Stimulated activated CD8-positive, alpha-beta memory T cell treated with anti-CD3 and anti-CD28 coated beads, Interleukin-7, amount 100 ng/mL, for 24 hours (primary cell): ENCODE data around the gene MAMLD1.

ENCODE experiments used
- DNase-seq: peaks from one replicate; pipeline ENCODE4 v3.0.0-alpha.2; 2020; ENCODE audit warnings: low read depth

The MAMLD1 gene

DNA sequence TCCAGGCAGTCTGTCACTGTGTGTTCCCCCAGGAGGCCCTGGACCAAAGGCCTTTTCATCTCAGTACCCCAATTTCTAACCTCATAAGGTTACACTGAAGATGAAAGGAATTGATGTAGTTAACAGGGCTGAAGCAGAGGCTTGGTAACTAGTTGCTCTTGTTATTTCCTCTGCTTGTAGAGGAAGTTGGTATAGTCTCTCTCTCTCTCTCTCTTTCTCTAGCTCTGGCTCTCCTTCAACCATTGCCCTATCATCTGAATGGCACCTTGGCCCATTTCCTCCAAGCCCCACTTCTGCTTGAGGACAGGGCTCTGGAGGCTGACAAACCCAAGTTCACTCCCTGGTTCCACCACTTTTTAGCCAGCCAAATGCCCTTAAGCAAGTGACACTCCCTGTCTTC lies 96.1 kb downstream of the MAMLD1 start:
- DNase-seq: no peak

DNA sequence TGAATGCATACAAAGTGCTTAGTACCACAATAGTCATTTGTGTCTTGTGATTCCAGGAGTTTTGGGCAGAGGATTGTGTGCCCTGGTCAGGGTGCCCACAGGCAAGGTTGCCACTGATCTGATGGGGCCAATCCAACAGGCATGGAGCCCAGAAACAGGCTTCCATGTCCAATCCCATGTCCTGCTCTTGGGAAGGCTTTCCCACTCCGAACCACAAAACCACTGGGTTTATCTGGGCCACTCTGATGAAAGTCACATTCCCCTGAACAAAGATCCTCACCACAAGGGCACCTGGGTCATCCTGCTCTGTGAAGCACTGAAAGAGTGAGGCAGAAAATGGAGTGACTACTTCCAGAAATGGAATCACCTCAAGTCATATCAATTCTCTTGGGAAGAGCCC lies 96.9 kb downstream of the MAMLD1 start:
- no peak for DNase-seq

DNA sequence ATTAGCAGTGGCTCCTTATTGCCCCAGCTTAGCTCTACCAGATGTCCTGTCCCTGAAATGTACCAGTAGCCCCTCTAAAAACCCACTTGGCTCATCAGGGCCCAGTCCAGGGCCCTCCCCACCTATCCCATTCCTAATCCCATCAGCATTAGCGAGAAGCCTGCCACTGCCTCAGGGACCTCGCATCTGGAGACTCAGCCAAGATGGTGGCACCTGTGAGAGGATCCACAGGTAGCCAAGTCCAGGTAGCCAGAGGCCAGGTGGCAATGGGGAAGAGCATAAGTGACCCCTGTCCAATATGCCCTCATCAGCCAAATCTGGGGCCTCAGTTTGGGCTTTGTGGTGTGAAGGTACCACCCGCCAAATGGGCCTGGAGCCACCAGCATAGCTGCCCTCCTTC lies 97.7 kb downstream of the MAMLD1 start:
- DNase-seq: no peak

DNA sequence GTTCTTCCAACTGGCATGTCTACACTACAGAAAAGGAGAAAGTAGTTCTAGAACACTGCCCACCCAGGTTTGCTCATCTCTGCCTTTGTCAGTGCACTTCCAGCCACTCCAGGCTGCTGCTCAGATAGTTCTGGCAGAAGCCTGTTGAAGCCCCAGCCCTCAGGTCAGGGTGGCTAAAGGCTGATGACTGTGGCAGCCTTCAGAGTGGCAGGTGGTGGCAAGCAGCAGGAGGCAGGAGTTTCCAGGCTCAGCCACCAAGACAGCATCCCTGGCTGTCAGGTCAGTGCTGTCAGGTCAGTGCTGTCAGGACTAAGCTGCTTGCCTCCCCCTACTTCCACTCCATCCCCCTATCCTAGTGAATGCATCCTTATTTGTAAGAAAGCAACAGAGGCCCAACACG lies 100.4 kb downstream of the MAMLD1 start:
- DNase-seq: no peak

DNA sequence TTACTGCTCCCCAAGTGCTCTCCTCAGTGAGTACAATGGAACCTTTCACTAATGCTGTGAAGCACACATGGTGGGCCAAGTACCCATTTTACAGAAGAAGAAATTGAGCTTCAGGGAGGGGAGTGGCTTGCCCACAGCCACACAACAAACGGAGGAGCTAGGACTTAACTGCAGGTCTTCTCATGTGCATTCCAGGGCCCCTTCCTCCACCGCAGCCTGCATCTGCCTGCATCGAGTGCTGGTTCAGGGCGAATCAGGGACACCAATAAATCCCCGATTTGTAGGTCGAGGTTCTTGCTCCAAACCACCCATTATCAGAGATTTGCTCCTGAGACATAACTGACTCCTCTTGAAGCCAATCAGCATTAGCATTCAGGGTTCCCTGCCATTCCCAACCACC lies 100.9 kb downstream of the MAMLD1 start:
- DNase-seq: no peak

DNA sequence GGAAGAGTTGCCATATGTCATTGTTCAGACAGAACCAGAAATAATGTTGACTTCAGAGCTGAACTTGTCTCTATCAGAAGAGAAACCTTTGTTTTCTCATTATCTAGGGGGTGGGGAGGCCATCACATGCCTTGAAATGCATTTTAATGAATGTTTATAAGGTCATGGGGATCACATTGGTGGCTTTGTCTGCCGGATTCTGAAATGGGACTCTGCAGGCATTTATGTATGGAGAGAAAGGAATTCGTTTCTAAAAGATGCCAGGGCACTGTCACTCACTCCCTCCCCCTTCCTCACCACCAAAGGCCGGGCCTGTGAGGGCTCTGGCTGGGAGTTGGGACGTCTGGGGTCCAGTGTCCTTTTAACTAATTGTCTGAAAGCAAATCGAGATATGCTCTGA lies 102.2 kb downstream of the MAMLD1 start:
- no peak for DNase-seq

DNA sequence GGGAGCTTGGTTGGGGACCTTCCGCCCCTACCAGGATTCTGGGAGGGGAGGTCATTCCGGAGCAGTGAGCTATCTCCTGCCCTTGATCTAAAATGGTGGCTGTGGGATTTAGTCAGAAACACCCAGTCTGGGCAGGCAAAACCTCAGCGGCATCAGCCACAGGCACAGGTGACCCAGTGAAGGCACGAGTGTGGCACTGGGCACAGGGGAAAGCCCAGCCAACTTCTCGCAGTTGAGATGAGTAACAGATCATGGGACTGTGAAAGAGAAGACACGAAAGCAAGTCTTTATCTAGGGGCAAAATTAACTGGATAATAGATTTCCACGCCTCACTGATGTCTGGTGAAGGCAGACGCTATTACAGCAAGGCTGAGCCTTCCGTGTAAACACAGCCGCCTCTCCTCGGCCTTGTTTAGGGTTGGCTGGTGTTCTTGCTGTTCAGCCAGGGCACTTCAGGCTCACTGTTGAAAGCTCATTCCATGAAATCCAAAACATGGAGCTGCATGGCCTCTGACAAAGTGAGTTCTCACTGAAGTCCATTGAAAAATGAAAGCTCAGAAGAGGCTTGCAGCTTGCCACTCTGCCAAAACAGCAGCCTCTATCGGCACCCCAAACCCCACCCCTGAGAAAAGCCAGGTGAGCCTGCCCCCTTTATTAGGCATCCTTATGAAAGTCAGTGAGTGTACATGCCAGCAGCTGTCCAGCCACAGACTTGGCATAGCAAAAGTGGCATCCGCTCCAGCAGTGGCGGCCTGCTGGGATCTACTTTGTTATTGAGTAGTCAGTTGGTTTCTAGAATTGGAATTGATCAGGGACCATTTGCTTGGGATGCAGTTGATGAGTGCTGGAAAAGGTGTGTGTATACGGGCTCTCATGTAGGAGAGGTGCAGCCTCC lies 103.0 kb downstream of the MAMLD1 start:
- DNase-seq: no peak

DNA sequence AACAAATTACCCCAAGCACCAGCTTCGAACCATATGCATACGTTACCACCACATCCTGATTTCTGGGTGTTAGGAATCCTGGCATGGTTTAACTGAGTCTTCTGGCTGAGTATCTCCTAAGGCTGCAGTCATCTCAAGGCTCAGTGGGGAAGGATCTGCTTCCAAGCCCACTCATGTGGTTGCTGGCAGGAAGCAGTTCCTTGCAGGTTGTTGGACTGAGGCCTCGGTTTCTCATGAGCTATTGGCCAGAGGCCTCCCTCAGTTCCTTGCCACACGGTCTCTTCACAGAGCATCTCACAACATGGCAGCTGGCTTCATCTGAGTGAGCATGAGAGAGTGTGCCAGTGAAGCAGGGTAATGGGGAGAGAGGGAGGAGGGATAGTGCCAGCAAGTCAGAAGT lies 109.2 kb downstream of the MAMLD1 start:
- DNase-seq: no peak

DNA sequence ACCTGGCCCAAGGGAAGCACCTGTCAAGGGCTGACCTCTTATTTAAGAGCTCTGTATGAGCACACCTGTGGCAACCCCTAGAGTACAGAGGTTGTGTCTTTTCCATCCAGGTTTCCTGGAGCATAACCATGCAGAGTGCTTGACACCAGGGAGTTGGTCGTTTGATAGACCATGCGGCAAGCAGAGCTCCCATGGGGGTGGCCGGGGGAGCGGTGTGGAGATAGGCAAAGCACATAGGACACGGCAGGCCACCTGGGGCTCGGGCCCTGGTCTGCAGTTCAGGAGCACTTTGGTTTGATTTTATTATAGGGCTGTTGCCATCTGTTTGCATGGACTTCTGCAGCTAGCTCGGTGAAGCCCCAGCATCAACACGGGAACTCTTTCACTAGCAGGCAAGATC lies 110.3 kb downstream of the MAMLD1 start:
- DNase-seq: no peak

DNA sequence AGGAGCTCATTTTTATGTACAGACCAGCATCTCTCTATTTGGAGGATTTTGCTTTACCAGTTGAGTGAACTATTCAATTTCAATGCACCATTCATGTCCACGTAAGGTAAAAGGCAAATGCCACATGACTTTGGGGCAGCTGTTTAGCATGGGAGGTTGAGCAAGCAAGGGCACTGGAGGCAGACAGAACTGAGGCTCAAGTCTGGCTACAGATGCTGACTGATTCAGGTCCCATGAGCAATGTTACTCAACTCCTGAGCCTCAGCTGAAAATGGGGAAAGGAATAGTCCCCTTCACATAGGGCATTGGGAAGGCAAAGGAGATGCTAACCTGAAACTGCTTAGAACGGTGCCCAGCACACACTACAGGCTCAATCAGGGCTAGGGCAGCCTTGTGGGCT lies 112.3 kb downstream of the MAMLD1 start:
- no peak for DNase-seq

DNA sequence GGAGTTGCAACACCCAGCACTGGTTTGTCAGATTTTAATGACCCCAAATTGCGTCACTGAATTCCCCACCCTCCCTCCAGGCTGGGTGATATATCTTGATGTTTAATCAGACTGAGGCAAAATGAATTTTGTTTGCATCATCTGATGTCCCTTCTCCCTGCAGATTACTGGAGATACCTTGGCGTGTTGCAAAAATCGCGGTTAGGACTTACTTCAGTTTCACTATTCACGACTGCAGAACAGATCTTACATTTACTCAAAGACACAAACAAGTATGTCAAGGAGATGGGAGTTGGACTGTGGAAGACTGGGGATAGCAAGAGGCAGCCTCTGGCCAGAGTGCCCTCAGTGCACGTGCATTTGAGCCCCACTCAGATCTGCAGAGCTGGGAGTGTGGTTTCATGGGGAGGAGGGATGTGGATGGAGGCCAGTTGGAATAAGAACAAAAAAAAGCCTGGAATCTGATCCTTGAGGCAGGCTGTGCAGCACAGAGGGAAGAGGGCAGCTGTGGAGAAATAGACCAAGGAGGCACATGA lies 113.1 kb downstream of the MAMLD1 start:
- DNase-seq: no peak

DNA sequence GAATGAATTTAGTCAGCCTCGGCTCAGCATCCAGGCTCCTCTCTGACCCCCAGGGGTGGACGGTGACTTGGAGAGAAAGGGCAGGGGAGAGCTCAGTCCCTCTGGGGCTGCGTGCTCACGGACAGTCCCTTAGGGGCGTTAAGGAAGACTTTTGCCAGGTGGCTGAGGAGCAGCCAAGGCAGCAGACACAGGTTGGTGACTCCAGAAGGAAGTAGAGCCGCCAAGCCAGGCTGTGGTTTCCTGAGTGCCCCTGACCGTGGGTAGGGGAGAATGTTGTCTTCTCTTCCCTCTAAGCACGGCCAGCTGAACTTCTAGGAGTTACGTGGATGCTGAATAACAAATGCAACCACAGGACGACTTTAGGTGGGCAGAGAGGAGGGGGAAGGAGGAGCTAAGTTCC lies 114.3 kb downstream of the MAMLD1 start:
- DNase-seq: no peak

DNA sequence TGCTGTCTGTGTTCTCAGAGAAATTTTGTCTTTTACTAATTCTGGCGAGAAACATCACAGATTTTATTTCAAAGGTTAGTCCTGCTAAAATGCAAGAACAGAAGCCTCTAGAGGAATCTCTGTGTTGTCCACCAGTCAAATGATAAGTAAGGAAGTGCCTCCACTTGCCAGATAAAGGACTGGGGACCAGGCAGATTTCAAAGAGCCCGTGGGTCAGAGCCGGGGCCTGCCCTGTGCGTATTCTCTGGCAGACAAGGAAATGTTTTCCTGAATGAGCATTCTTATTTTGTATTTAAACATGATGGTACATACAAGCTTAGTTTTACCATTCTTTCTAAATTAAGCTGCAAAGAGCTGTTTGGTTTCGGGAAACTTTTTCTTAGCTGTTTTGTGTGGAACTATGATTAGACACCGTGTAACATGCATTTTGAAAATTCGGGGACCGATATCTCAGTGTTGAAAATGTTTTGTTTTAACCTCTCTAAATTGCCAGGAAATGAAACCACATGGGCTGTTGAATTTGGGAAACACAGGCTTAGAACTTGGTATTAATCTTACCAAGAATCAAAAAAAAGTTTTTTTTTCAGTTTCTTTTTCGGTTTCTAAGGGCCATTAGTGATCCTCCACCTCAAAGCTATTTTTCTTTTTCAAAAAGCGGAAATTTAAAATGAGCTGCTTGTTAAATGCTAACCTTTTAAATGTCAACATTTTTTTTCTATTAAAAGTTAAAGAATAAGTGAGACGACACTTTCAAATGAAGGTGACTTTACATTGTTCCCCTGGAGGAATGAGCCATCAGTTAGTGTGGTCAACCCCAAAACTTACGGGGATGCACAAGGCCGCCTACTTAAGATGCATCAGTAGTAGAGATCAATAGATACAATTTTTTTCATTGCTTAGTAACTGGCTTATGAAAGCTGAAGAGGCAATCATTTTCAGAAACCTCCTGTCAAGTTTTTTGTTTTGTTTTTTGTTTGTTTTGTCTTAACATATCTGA lies 115.7 kb downstream of the MAMLD1 start:
- no peak for DNase-seq

DNA sequence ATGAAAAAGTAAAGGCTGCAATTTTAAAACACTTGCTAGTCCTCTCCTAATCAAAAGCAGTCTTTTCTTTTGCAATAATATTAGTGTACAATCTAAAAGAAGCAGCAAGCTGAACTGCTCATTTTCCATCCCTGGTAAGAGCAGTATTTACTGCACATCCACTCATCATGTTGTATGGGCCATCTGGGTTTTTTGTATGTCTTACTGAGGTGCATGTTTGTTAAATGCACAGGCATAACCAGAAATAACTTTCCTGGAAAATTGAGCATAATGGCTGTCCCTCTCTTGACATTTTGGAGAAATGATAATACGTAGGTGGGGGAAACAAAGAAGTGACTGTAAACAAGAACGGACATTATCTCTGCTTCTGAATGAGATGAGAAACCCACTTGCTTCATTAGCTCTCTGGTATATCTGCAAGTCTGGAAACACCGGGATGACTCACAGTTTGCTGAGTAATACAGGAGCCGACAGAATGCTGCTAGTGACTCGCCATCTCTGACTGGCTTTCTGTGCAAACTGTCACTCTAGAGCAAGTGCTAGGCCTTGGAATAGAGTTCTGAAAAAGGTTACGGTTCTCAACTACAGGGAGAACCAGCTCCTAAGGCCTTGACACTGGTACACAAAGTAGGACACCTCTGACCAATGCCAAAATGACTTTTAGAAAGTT lies 119.6 kb downstream of the MAMLD1 start:
- peak; percentile 2 for DNase-seq

DNA sequence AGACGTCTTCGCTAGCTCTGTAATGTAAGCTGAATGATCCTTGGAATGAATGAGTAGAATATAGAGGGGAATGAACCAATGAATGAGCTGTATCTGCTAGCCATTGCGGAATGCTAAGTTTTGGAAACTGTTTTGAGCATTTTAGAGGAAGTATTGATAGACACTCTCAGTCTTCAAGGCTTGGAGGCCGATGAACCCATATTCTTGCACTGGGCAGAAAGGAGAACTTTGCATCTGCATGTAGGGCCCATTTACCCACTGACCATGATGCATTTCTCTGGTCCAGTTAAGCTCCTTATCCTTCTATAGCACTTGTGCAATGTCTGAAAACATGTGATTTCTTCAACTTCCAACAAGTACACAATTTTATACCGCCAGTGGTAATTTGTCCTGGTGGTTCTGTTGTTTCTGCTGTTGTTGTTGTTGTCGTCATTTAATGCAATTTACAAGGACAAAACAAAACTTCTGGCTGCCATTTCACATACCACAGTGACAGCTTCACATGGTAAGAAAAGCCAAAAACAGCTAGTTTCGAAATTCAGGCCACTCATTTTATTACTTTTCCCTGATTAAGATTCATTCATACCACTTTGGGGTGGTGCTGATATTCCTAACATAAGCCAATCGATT lies 120.4 kb downstream of the MAMLD1 start:
- DNase-seq: no peak

DNA sequence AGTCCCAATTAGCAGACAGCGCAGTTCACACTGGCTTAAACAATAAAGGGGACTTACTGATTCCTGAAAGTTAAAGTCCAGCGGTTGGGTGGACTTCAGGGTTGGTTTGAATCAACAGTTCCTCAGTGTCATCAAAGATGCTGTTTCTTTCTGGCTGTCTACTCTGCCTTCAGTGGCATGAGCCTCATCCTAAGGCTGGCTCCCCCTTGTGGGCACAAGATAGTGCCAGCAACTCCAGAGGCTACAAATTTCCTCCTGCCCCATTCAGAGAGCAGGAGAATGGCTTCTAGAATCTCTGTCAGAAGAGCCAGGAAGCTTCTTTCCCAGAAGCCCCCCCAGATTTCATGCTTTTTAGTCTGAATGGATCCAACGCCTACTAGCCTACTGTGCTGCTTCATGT lies 122.9 kb downstream of the MAMLD1 start:
- DNase-seq: peak; percentile 21

DNA sequence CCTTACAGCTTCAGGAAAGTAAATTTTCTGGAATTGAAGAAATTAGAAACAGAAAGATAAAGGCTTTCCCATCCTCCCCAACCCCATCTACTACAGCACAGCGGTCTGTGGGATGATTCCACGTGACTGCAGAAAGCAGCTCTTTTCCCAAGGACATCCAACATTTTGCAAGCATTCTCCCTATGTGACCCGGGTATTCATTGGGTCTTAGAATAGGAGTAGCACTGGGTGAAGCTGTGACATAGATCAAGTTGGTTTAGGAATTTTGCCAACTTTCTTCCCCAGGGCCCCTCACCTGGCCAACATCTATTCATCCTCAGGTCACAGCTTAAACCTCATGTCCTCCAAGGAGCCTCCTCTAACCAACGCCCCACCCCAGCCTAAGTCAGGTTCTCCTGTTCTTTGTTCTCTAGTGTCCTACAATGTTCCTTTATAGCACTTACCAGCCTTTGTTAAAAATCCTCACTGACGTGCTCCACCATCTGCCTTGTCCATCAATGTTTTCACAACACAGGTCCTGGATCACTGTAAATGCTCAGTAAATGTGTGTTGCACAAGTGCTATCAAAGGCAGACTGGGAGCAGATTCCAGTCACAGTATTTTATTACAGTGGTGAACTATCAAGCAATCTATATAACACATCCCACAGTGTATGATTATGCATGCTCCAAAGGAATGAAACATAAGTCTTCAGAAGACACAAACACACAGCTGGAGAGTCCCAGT lies 124.4 kb downstream of the MAMLD1 start:
- DNase-seq: no peak

DNA sequence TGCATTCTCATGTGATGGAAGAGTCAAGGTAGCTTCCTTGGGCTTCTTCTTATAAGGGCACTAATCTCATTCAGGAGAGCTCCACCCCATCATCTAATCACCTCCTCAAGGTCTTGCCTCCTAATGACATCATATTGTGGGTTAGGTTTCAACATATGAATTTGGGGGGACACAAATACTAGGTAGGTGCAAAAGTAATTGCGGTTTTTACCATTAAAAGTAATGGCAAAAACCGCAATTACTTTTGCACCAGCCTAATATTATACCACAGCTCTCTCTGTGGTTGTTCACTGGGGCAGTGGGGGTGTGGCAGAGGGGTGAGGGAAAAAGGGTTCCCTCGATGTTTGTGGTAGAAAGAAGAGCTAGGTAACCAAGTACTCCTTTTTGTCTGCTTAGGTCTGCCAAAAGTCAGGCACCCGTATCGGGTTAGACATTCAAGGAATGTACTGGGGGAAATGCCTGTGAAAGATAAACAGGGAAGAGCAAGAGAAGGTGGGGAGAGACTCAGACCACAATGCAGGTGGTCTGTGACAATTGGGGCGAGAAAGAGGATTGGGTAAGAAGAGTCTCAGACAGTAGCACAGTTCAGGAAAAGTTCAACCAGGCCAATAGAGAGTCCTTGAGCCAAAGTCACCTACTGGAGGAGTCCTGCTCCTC lies 126.4 kb downstream of the MAMLD1 start:
- no peak for DNase-seq

DNA sequence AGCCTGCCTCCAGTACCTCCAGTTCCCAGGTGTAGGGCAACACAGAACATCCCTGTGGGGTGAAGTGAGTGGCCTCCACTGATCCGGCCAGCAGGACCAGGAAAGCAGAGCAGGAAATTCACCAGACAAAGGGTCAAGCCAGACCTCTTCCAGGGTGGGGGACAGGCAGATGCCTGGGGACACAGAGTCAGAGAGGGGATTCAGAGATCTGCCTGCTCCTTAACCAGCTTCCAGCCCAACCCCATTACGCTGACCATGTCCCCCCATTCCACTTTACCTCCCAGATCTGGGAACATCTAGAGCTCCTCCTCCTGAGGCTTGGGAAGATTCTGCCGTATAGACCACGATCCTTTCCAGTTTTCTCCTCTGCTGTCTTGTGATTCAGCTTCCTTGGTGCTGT lies 132.4 kb downstream of the MAMLD1 start:
- DNase-seq: no peak

DNA sequence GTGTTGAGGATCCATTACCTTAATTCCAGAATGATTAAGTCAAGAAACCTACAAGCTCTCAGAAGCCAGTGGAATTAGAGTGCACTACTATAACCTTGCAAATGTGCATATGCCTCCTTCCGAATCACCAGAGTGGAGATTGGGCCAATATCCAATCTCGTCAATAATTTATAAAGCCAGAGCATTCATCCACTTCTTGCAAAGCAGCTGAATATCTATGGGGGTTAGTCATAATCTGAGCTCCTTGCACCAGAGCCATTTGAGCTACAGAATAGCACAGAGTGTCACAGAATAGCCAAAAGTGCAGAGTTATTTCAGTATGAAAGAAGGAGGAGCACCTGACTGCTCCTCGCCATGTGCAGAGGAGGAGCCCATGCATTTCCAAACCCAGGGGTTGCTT lies 136.1 kb downstream of the MAMLD1 start:
- no peak for DNase-seq
